Measurements from ENCODE around the gene CCDC195. TPM values are rescaled to one million over a fixed set of nuclear protein-coding genes. Genes with fewer than 3 reads are reported as not detected.
"Not testable (repeated sequence)": the region's sequence is repeated elsewhere in the genome, so short reads cannot be mapped to it uniquely, and the experiment has no call there.

The CCDC195 gene
- polyA plus RNA-seq, 4 donors: not detected

- no peak for DNase-seq (ENCODE audit: low read depth in 4 of 4, low spot score in 2 of 4)
Measured at GRCh38 chr2:224691563-224691962, 24.6 kb downstream of the CCDC195 start.

GRCh38 chr2:224690868-224691267 is 25.3 kb downstream of the CCDC195 start:
- no peak for DNase-seq (ENCODE audit: low read depth in 4 of 4, low spot score in 2 of 4)

GRCh38 chr2:224689539-224689938 is 26.6 kb downstream of the CCDC195 start:
- DNase-seq (ENCODE audit: low read depth in 4 of 4, low spot score in 2 of 4): no peak

GRCh38 chr2:224688997-224689396 is 27.2 kb downstream of the CCDC195 start:
- DNase-seq (ENCODE audit: low read depth in 4 of 4, low spot score in 2 of 4): no peak

GRCh38 chr2:224687156-224687555 is 29.0 kb downstream of the CCDC195 start:
- DNase-seq (ENCODE audit: low read depth in 4 of 4, low spot score in 2 of 4): no peak

GRCh38 chr2:224685121-224685520 is 31.0 kb downstream of the CCDC195 start:
- no peak for DNase-seq (ENCODE audit: low read depth in 4 of 4, low spot score in 2 of 4)

GRCh38 chr2:224682134-224682533 is 34.0 kb downstream of the CCDC195 start:
- DNase-seq (ENCODE audit: low read depth in 4 of 4, low spot score in 2 of 4): no peak

- no peak for DNase-seq (ENCODE audit: low read depth in 4 of 4, low spot score in 2 of 4)
Measured at GRCh38 chr2:224671731-224672130, 44.4 kb downstream of the CCDC195 start.

DNA sequence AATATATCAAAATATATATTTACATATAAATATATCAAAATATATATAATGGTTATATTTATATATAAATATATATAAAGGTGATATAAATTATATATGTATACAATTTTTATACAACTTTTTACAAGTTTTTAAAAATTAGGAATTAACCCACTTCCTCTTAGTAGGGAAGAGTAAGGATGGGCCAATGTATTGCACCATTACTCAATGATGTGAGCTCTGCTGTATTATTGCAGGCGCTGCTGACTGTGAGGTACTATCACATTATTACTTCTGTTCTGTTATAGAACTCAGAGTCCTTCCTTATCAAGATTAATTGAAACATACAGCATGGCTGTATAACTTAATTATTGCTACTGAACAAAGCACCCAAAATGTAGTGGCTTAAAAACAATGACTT is 46.0 kb downstream of the CCDC195 start:
- DNase-seq (ENCODE audit: low read depth in 4 of 4, low spot score in 2 of 4): no peak

GRCh38 chr2:224669449-224669848 is 46.7 kb downstream of the CCDC195 start:
- no peak for DNase-seq (ENCODE audit: low read depth in 4 of 4, low spot score in 2 of 4)

- no peak for DNase-seq (ENCODE audit: low read depth in 4 of 4, low spot score in 2 of 4)
Measured at GRCh38 chr2:224668123-224668909, 47.8 kb downstream of the CCDC195 start.

DNA sequence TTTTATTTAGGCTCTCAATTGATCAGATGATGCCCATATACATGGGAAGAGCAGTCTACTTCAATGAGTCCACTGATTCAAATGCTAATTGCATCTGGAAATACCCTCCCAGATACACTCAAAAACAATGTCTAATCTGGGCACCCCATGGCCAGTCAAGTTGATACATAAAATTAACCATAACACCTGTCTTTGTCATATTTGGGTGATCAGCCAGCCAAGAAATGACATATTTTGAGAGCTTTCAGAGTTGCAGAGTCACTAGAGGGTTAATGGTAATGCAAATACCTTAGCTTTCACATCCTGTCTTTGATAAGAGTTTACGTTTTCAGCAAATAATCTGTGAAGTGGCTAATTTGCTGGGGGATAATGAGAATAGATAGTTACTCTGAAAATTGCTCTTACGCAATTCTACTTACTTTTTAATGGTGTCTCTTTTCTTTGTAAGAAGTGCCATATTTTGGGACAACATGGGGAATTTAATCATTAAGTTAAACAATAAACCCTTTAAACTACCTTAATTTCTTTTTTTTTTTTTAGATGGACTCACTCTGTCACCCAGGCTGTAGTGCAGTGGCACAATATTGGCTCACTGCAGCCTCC is 49.1 kb downstream of the CCDC195 start:
- DNase-seq (ENCODE audit: low read depth in 4 of 4, low spot score in 2 of 4): no peak

DNA sequence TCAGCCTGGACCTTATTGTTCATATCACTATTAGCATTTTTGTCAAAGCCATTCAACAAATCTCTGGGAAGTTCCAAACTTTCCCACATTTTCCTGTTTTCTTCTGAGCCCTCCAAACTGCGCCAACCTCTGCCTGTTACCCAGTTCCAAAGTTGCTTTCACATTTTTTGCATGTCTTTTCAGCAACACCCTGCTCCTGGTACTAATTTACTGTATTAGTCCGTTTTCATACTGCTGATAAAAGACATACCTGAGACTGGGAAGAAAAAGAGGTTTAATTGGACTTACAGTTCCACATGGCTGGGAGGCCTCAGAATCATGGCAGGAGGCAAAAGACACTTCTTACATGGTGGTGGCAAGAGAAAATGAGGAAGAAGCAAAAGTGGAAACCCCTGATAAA is 52.8 kb downstream of the CCDC195 start:
- DNase-seq (ENCODE audit: low read depth in 4 of 4, low spot score in 2 of 4): not testable (repeated sequence)

DNA sequence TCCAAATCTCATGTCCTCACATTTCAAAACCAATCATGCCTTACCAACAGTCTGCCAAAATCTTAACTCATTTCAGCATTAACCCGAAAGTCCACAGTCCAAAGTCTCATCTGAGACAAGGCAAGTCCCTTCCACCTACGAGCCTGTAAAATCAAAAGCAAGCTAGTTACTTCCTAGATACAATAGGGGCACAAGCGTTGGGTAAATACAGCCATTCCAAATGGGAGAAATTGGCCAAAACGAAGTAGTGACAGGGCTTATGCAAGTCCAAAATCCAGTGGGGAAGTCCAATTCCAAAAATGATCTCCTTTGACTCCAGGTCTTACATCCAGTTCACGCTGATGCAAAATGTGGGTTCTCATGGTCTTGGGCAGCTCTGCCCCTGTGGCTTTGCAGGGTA is 54.5 kb downstream of the CCDC195 start:
- DNase-seq (ENCODE audit: low read depth in 4 of 4, low spot score in 2 of 4): not testable (repeated sequence)

DNA sequence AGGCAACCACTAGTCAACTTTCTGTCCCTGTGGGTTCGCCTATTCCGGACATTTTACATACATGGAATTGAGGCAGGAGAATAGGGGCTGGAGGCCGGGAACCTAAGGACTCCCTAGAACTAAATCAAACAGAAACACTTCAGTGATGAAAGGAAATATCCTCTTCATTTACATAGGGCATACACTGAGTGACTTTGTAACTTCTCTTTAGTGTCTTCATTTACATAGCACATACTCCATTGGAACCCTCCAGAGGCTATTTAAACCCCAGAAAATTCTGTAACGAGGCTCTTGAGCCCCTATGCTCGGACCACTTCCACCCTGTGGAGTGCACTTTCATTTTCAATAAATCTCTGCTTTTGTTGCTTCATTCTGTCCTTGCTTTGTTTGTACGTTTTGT is 56.5 kb downstream of the CCDC195 start:
- DNase-seq (ENCODE audit: low read depth in 4 of 4, low spot score in 2 of 4): no peak

DNA sequence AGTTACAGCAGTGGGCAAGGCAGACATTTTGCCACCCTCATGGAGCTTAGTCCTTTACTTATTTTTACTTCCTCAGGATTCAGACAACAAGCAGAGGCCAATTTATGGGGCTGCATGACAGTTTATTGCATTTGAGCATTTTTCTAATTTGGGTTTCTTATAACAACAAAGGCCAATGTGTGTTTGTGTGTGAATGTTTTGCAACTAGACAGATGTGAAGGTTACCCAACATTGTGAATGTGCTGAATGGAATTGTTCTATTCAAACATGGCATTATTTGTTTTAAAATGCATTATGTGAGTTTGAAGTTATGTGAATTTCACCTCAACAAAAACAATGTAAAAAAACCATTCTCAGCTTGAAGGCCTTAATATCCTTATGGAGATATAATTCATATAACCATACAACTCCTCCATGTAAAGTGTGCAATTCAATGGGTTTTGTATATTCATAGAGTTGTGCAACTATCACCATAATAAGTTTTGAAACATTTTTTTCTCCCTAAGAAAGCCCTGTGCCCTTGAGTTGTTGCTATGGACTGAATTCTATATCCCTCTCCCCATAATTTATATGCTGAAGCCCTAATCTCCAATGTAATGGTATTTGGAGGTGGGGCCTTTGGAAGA is 57.3 kb downstream of the CCDC195 start:
- DNase-seq (ENCODE audit: low read depth in 4 of 4, low spot score in 2 of 4): no peak

- DNase-seq (ENCODE audit: low read depth in 4 of 4, low spot score in 2 of 4): no peak
Measured at GRCh38 chr2:224657349-224657748, 58.8 kb downstream of the CCDC195 start.

DNA sequence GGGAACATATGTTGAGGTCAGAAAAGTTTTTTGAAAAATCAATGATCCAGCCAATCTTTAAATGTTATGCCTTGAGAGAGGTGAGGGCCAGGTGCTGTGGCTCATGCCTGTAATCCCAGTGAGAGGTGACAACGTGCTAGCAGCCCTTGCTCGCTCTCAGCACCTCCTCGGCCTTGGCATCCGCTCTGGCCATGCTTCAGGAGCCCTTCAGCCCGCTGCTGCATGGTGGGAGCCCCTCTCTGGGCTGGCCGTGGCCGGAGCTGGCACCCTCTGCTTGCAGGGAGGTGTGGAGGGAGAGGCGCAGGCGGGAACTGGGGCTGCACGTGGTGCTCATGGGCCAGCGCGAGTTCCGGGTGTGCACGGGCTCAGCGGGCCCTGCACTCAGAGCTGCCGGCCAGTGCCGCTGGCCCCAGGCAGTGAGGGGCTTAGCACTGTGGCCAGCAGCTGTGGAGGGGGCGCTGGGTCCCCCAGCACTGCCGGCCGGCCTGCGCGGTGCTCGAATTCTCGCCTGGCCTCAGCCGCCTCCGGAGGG is 61.1 kb downstream of the CCDC195 start:
- DNase-seq (ENCODE audit: low read depth in 4 of 4, low spot score in 2 of 4): no peak
